GM19043 (cell line): ENCODE measurements around the gene MYRF.

Experiments used
- ATAC-seq: cut with Tn5 transposase; IDR thresholded peaks from one replicate; pipeline ENCODE4 v1.9.1; 2021; ENCODE audit warnings: low read depth; ENCODE audit not compliant: unreplicated experiment

The MYRF gene

GRCh38 chr11:61792310-61793082 is 40.1 kb downstream of the MYRF start, which contains the start of the genes FEN1 and TMEM258:
Gene FEN1, plus strand, starts transcription at chr11:61792911. Its CDS starts 2,451 bp downstream, at chr11:61795362.
Gene TMEM258, minus strand, starts transcription at chr11:61792599. Its CDS starts 41 bp downstream, at chr11:61792558.
- peak; percentile 85 for ATAC-seq

GRCh38 chr11:61793083-61793828 is 40.8 kb downstream of the MYRF start:
- ATAC-seq: no peak

- no peak for ATAC-seq
Observed at GRCh38 chr11:61793829-61794204, 41.4 kb downstream of the MYRF start.

- ATAC-seq: no peak
Observed at GRCh38 chr11:61794579-61794978, 42.1 kb downstream of the MYRF start.

GRCh38 chr11:61795459-61795858 is 43.0 kb downstream of the MYRF start:
- no peak for ATAC-seq

GRCh38 chr11:61795876-61796526 is 43.6 kb downstream of the MYRF start:
- ATAC-seq: no peak

GRCh38 chr11:61797263-61797944 is 45.0 kb downstream of the MYRF start:
- ATAC-seq: no peak

GRCh38 chr11:61799665-61800284 is 47.3 kb downstream of the MYRF start:
- no peak for ATAC-seq

- ATAC-seq: no peak
Observed at GRCh38 chr11:61800331-61801281, 48.2 kb downstream of the MYRF start.

GRCh38 chr11:61802605-61803004 is 50.2 kb downstream of the MYRF start:
- ATAC-seq: no peak

- ATAC-seq: no peak
Observed at GRCh38 chr11:61803889-61804647, 51.6 kb downstream of the MYRF start.

- no peak for ATAC-seq
Observed at GRCh38 chr11:61805146-61805545, 52.7 kb downstream of the MYRF start.

- ATAC-seq: no peak
Observed at GRCh38 chr11:61806785-61807184, 54.3 kb downstream of the MYRF start.

- ATAC-seq: no peak
Observed at GRCh38 chr11:61810671-61811175, 58.3 kb downstream of the MYRF start.

GRCh38 chr11:61811831-61812230 is 59.4 kb downstream of the MYRF start:
- ATAC-seq: no peak

GRCh38 chr11:61812736-61813411 is 60.4 kb downstream of the MYRF start:
- no peak for ATAC-seq

GRCh38 chr11:61814247-61814957 is 62.0 kb downstream of the MYRF start:
- no peak for ATAC-seq
